NCI-H2227 (cell line): ENCODE data around the gene CEMIP.

Source experiments
- DNase-seq: peaks from one replicate; lab custom pipeline; 2025; ENCODE audit not compliant: unreplicated experiment; lab: John Stamatoyannopoulos, UW

The CEMIP gene

GRCh38 chr15:80880086-80880485, 100.9 kb downstream of the CEMIP start:
- no peak for DNase-seq

GRCh38 chr15:80883641-80884040, 104.5 kb downstream of the CEMIP start:
- no peak for DNase-seq

GRCh38 chr15:80885016-80885579, 105.9 kb downstream of the CEMIP start:
- DNase-seq: no peak

DNA sequence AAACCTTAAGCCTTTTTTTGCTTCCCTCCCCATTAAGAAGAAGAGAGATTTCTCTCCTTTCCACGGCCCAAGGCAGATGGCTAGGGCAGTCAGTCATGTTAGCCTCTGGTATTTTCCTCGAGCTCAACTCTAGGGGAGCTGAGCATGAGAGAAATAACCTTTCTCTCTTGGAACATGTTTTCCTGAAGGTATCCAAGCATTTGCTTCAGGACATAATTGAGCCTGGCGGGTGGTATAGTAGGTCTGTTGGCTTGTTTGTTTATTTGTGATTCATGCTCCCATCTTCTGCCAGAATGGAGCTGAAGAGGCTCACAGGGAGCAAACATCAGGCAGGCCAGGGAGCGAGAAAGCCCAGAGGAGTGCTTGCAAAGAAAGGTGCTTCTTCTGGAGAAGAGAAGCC, 108.0 kb downstream of the CEMIP start:
- peak; percentile 24 for DNase-seq

DNA sequence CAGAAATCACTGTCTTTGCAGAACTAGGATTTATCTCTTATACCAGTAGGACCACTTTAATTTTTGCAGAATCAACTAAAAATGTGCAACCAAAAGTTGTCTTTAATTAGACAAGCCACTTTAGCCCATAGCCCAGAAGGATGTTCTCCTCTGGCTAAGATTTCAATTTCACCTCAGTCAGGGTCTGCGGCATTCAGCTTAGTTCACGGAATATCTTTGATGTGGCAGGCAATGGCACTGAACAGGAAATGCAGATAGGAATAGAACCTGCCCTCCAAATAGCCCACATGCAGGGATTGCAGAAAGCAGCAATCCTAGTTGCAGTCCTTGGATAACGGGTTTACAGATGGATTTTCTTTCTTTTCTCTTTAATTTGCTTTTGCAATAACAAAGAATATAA, 109.7 kb downstream of the CEMIP start:
- DNase-seq: no peak

DNA sequence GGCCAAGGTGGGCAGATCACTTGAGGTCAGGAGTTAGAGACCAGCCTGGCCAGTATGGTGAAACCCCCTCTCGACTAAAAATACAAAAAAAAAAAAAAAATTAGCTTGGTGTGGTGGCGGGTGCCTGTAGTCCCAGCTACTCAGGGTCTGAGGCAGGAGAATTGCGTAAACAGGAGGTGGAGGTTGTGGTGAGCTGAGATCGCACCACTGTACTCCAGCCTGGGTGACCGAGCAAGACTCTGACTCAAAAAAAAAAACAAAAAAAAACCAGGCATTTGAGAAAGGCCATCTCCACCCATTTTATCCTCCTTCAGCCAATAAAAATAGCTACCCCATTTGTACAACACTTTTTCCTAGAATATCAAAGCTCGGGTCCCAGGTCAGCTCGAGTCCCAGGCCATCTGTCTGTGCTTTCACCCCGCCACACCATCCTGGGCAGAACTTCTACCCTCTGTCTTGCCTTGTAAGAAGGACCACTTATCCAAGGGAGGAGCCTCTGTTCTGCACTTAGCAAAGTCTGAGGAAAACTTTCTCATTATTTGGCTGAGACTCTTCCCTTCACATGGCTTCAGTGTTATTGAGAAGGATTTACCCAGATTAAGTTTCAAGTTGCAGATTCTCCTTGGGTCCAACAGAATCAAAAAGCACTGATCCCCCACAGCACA, 111.3 kb downstream of the CEMIP start:
- DNase-seq: no peak

- DNase-seq: no peak
These were observed 111.8 kb downstream of the CEMIP start for GRCh38 chr15:80891006-80891405.

- no peak for DNase-seq
These were observed 113.2 kb downstream of the CEMIP start for GRCh38 chr15:80892414-80892813.

DNA sequence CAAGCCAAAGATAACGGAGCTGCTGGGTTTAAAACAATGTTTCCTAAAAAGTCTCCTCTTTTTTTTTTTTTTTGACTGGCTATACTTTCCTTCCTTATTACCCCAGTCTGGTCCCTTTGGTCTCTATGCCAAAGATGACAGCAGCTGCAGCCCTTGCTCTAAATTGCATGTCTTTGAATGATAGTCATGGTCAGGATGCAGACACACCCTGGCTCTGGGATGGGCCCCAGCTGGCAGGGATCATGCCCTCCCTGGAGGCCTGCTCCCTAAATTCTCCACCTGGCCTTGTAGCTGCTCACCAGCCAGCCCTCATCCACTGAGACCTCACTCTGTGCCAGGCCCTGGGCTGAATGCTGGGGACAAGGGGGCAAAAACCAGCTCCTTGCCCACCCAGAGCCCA, 114.6 kb downstream of the CEMIP start:
- no peak for DNase-seq

- no peak for DNase-seq
These were observed 115.9 kb downstream of the CEMIP start for GRCh38 chr15:80895091-80895490.

DNA sequence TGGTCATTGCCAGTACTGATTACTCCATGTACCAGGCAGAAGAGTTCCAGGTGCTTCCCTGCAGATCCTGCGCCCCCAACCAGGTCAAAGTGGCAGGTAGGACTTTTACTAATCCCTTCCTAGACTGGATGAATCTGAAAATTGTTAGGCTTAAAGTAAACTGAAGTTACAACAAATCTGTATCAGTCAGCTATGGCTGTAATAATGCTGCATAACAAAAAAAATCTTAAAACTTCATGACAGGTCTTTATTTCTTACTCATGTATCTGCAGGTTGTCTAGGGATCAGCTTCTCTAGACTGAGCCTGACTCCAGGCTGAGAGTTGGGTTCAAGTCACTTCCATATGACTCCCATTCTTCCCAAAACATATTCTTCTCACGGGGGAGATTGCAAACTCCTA, 116.8 kb downstream of the CEMIP start:
- no peak for DNase-seq

DNA sequence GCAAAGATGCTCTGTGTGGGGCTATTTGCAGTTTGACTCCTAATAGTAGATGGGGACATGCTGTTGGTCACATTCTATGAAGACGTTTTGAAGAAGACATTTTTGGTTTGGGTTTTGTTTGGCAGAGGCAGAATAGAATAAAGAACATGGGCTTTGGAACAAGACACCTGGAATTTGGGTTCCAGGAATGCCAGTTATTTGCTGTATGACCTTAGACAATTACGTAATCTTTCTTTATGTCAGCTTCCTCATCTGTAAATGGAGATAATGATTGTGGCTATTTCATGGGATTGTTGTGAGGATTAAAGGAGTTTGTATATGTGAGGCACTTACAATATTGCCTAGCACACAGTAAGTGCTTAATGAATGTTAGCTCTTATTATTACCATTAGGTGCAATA, 118.9 kb downstream of the CEMIP start:
- DNase-seq: no peak

DNA sequence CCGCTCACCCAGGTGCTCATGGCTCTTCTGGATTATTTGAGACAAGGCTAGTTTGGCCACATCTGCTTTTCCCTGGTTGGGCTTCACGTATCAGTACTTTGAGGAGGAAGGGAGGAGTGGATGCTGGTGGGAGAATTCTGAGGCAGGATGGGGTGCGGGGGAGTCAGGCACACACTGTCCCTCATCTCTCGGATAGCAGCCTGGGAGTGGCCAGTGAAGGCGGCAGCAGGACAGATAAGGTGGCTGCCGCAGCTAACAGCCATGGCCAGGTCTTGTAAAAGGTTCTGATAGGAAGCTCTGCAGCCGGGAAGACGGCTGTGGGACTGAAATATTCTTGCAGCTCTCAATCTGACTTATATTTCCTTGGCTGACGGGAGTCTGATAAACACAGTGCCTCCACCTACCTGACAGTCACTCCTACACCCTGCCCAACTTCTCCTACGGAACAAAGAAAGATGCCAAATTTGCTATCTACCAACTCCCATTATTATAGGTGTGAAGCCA, 123.2 kb downstream of the CEMIP start:
- DNase-seq: no peak

DNA sequence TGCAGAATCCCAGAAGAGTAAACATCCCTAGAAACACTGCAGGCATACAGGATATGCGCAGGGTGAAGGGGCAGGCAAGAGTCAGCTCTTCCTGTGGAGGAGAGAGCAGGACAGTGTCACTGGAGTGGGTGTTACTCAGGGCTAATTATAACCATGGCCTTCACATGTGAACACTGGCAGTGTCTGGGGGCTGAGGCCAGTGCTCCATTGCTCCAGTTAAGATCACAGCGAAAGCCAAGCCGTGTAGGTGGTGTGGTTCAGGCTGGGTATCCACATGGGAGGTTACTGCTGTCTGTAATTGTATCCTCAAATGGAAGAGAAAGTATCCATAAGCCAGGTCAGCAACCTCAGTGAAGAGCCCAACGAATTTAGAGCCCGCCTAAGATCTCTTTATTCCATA, 125.8 kb downstream of the CEMIP start:
- no peak for DNase-seq

DNA sequence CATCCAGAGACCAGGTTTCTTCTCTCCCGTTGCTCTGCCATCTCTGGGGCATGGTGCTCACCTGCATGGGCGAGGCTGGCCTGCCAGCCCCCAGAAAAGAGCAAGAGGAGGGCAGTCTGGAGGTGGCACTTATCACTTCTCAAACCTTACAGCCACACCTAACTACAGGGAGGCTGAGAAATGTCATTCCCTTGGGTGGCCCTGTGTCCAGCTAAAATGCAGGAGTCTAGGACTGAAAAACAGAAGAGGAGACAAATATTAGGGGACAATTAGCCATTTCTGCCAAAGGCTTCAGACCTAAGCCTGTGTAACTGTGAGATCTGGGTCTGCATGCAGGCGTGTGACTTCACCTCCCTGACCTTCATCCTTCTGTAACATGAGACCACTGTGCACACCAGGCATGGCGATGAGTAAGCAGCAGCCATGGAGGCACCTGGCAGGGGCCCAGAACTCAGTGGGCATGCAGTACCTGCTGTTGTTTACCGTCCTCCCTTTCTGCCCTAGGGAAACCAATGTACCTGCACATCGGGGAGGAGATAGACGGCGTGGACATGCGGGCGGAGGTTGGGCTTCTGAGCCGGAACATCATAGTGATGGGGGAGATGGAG, 127.1 kb downstream of the CEMIP start:
- no peak for DNase-seq

- no peak for DNase-seq
These were observed 132.7 kb downstream of the CEMIP start for GRCh38 chr15:80911821-80912220.

DNA sequence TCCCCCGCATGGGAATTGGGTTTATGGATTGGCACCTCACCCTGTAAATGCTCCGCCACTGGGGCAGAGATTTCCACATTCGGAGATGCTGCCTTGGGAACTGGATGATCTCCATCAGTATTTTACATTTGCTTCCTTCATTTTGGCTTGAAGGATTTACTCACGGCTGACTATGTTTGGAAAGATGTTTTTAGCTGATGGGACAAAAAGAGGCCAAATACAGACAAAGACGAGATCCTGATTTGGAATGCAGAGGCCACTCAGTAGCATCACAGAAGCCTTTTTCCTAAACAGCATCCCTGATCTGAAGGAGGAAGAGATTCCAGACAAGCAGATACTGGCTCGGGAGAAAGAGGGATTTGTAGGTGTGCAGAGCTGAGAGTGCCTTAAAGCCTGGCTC, 133.5 kb downstream of the CEMIP start:
- DNase-seq: no peak

- no peak for DNase-seq
These were observed 134.4 kb downstream of the CEMIP start for GRCh38 chr15:80913541-80913940.

DNA sequence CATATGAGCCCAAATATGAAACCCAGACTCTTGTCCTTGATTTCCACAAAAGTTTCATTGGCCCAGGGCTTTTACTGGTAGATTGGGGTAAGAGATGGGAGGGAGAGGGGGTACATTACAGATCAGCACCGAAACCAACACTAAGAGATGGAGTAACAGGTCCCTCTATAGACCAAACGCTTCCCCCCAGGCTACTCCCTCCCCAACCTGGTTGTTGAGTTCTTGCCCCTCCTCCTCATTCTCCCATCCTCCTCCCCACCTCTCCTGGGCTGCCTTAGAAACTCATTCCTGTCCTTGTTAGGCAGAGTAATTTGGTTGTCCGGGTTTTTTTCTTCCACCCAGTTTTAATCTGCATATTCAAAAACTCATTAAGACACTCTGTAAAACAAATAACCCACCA, 136.3 kb downstream of the CEMIP start:
- no peak for DNase-seq

GRCh38 chr15:80916056-80916455, 136.9 kb downstream of the CEMIP start:
- DNase-seq: no peak

DNA sequence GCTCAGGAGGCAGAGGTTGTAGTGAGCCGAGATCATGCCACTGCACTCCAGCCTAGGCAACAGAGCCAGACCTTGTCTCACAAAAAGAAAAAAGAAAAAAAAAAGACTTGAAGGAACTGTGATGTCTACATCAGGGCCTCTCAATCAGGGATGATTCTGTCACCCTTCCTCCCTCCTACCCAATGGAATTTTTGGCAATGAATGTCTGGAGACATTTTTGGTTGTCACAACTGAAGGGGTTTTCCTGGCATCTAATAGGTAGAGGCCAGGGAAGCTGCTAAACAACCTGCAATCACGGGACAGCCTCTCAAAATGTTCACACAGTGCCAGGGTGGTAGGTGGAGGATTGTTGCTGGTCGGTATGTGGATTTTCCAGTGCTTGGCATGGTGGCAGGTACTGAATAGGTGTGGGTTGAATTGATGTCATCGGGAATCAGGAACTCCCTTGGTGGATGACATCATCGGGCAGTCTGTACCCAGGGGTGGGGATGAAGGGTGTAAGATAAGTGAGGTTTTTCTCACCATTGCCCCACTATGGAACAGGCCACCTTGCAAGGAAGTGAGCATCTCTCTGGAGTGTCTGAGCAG, 139.1 kb downstream of the CEMIP start:
- DNase-seq: no peak

- DNase-seq: no peak
These were observed 141.1 kb downstream of the CEMIP start for GRCh38 chr15:80920271-80920699.
